Measurements from ENCODE around the gene CHI3L1.

The CHI3L1 gene

DNA sequence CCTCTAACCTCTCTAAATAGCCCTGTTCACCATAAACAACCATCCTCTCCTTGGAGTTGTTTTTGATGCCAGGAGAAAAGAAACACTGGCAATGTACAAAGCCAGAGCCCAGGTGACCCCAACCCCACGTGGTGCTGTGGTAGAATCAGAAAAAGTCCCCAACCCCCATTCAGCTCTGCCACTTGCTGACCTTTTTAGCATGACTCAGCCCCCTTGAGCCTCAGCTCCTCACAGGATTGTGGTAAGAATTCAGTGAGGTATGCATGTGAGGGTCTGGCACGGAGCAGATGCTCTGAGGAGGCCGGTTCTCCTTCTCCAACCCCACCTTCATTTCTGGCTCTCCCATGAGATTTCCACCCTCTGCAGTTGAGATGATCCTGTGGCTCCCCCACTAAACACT is 11.1 kb upstream of the CHI3L1 start:
- Histone ChIP-seq H2AFZ (ENCODE audit: low read depth) (no peak overlapping the region), H3K79me2 (ENCODE audit: insufficient read depth, low read depth) (no peaks in the 10 kb centered on the region), H3K27ac (no peak overlapping the region), H3K27me3 (ENCODE audit: insufficient read depth, low read depth) (no peaks in the 10 kb centered on the region), H4K20me1 (ENCODE audit: insufficient read depth) (no peaks in the 10 kb centered on the region), H3K36me3 (ENCODE audit: insufficient read depth) (no peaks in the 10 kb centered on the region), H3K4me1 (ENCODE audit: low read depth, poor library complexity, severe bottlenecking) (no peaks in the 10 kb centered on the region), H3K9ac (no peak overlapping the region), H3K4me3 (IDR thresholded peaks at IDR 0.05; ENCODE audit: insufficient read depth, low read depth, low read length) (no peak overlapping the region), H3K4me2 (no peak overlapping the region)
- TF ChIP-seq, protein P1, sequence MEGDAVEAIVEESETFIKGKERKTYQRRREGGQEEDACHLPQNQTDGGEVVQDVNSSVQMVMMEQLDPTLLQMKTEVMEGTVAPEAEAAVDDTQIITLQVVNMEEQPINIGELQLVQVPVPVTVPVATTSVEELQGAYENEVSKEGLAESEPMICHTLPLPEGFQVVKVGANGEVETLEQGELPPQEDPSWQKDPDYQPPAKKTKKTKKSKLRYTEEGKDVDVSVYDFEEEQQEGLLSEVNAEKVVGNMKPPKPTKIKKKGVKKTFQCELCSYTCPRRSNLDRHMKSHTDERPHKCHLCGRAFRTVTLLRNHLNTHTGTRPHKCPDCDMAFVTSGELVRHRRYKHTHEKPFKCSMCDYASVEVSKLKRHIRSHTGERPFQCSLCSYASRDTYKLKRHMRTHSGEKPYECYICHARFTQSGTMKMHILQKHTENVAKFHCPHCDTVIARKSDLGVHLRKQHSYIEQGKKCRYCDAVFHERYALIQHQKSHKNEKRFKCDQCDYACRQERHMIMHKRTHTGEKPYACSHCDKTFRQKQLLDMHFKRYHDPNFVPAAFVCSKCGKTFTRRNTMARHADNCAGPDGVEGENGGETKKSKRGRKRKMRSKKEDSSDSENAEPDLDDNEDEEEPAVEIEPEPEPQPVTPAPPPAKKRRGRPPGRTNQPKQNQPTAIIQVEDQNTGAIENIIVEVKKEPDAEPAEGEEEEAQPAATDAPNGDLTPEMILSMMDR (conservative IDR thresholded peaks at IDR 0.05; ENCODE audit: low read depth, low read length) = no peak

DNA sequence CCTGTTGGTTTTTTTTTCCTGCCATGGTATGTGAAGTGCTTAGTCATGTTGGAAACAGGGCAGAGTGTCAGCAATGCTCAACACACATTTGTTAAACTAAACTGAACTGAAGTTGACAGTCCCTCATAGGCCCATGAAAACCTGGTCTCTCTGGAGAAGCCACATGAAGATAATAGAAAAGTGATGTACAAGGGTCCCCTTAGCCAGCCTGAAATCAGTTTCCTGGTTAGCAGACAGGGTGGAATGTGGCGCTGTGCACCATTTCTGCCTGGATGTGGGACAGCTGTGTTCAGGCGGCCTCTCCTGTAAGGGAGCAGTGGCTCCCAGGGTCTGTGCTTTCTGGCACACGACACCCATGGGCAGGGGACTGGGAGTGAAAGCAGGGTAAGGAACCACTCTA is 9.9 kb upstream of the CHI3L1 start:
- Histone ChIP-seq H3K4me2 (no peak overlapping the region), H2AFZ (ENCODE audit: low read depth) (no peak overlapping the region), H3K4me3 (IDR thresholded peaks at IDR 0.05; ENCODE audit: insufficient read depth, low read depth, low read length) (no peak overlapping the region), H3K27me3 (ENCODE audit: insufficient read depth, low read depth) (no peaks in the 10 kb centered on the region), H4K20me1 (ENCODE audit: insufficient read depth) (no peaks in the 10 kb centered on the region), H3K9ac (no peak overlapping the region), H3K27ac (no peak overlapping the region), H3K36me3 (ENCODE audit: insufficient read depth) (no peaks in the 10 kb centered on the region), H3K79me2 (ENCODE audit: insufficient read depth, low read depth) (no peaks in the 10 kb centered on the region), H3K4me1 (ENCODE audit: low read depth, poor library complexity, severe bottlenecking) (no peaks in the 10 kb centered on the region)
- TF ChIP-seq, protein P1 (conservative IDR thresholded peaks at IDR 0.05; ENCODE audit: low read depth, low read length) = no peak

DNA sequence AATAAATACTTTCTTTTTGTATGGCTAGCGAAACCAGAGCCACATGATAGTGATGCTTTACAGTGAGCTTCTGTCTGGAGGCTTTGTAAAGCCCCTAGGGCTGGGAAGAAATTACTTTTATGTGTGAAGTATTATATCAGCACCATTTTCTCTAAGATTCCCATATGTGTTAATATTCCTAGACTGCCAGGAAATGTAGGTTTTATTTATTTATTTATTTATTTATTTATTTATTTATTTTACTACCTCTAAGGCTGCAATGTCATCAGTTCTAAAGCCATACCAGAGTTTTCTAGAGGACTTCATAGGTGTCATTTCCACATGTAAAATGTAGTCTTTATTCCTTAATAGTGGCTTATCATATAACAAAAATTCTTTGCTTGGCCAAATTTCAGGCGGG is 4.4 kb upstream of the CHI3L1 start:
- Histone ChIP-seq H3K79me2 (ENCODE audit: insufficient read depth, low read depth) (no peaks in the 10 kb centered on the region), H3K27ac (no peak overlapping the region), H3K4me1 (ENCODE audit: low read depth, poor library complexity, severe bottlenecking) (no peaks in the 10 kb centered on the region), H3K36me3 (ENCODE audit: insufficient read depth) (no peaks in the 10 kb centered on the region), H3K27me3 (ENCODE audit: insufficient read depth, low read depth) (no peaks in the 10 kb centered on the region), H3K4me3 (IDR thresholded peaks at IDR 0.05; ENCODE audit: insufficient read depth, low read depth, low read length) (no peak overlapping the region), H2AFZ (ENCODE audit: low read depth) (no peak overlapping the region), H3K4me2 (no peak overlapping the region), H4K20me1 (ENCODE audit: insufficient read depth) (no peaks in the 10 kb centered on the region), H3K9ac (no peak overlapping the region)
- TF ChIP-seq, protein P1 (conservative IDR thresholded peaks at IDR 0.05; ENCODE audit: low read depth, low read length) = no peak

DNA sequence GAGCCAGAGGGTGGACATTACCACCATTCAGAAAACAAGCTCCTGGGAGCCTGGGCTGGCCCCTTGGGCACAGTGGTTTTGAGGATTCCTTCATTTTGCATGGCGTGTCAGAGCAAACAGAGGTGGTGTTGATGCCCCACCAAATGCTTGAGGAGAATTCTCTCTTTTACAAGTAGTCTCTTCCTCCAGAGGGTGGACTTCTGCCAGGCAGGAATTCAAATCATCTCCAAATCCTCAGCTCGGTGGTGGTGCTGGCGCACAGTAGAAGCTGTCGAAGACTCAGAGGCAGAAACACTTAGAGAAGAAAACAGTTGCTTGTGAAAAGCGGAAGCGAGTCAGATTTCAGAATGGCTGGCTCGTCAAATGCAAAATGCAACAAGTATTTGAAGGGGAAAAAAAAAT is 3.4 kb upstream of the CHI3L1 start:
- no peak overlapping the region for H3K9ac ChIP-seq
- no peaks in the 10 kb centered on the region for H3K27me3 ChIP-seq (ENCODE audit: insufficient read depth, low read depth)
- H3K79me2 ChIP-seq (ENCODE audit: insufficient read depth, low read depth) = no peaks in the 10 kb centered on the region
- H2AFZ ChIP-seq (ENCODE audit: low read depth) = no peak overlapping the region
- no peaks in the 10 kb centered on the region for H4K20me1 ChIP-seq (ENCODE audit: insufficient read depth)
- H3K4me1 ChIP-seq (ENCODE audit: low read depth, poor library complexity, severe bottlenecking) = no peaks in the 10 kb centered on the region
- no peak overlapping the region for H3K4me3 ChIP-seq (IDR thresholded peaks at IDR 0.05; ENCODE audit: insufficient read depth, low read depth, low read length)
- no peak overlapping the region for H3K27ac ChIP-seq
- no peak overlapping the region for H3K4me2 ChIP-seq
- TF ChIP-seq, protein P1 (conservative IDR thresholded peaks at IDR 0.05; ENCODE audit: low read depth, low read length) = no peak
- no peaks in the 10 kb centered on the region for H3K36me3 ChIP-seq (ENCODE audit: insufficient read depth)
